ENCODE measurements around the gene C1QTNF1. TPM values are rescaled to one million over a fixed set of nuclear protein-coding genes. Genes with fewer than 3 reads are reported as not detected.

The C1QTNF1 gene
- total RNA-seq, 1 experiment from 2014 or later: 4.0 TPM

GRCh38 chr17:78990349-78991016, 33.5 kb upstream of the C1QTNF1 start:
- DNase-seq (ENCODE audit: low read depth, low spot score): no peak
- no peak overlapping the region for H3K27ac ChIP-seq (ENCODE audit: low read depth, low read length)
- H3K4me2 ChIP-seq (ENCODE audit: low read length): no peak overlapping the region
- no peaks in the 10 kb centered on the region for H3K9me2 ChIP-seq (ENCODE audit: insufficient read depth)
- H3K79me2 ChIP-seq (ENCODE audit: insufficient read depth, low read length): peaks cover 22% of the 10 kb centered on the region
- peaks cover 25 to 51% of the 10 kb centered on the region in 2 experiments; a peak in 3 of 4 replicates for H3K36me3 ChIP-seq (ENCODE audit: control insufficient read depth in 1 of 2, insufficient read depth in 2 of 2, low read length in 2 of 2)
- RAD21 ChIA-PET (ENCODE audit: low non-redundant PET in 1 of 2, low total read pairs in 2 of 2, uncharacterized antibody in 2 of 2, unreplicated experiment in 2 of 2): no interaction called here
- no peak overlapping the region for H2AFZ ChIP-seq (ENCODE audit: low read depth, low read length, poor library complexity, severe bottlenecking)
- peaks cover 15 to 28% of the 10 kb centered on the region in 2 experiments for H3K4me1 ChIP-seq (ENCODE audit: control insufficient read depth in 1 of 2, insufficient read depth in 2 of 2, low read length in 2 of 2)
- H3K9ac ChIP-seq (ENCODE audit: low read length): no peak overlapping the region
- POLR2A ChIA-PET: no interaction called here
- BruUV-seq (replicated peaks): no TSS peak
- no peaks in the 10 kb centered on the region for H3K27me3 ChIP-seq (ENCODE audit: insufficient read depth, low read length)
- no peaks in the 10 kb centered on the region for H3K9me3 ChIP-seq (ENCODE audit: control insufficient read depth in 1 of 2, insufficient read depth in 1 of 2, low read depth in 1 of 2, low read length in 2 of 2)
- ATAC-seq: no peak
- H4K20me1 ChIP-seq (ENCODE audit: insufficient read depth): no peaks in the 10 kb centered on the region; the same call in 1 of the 2 replicates
- no peak overlapping the region for H3K4me3 ChIP-seq (replicated peaks in 1 of 2; ENCODE audit: low read depth in 1 of 2, low read length in 2 of 2)
- no peak for TF ChIP-seq ELF1 (IDR thresholded peaks at IDR 0.05; ENCODE audit: borderline replicate concordance, low read depth)
- no peak for TF ChIP-seq CEBPB (IDR thresholded peaks at IDR 0.05; ENCODE audit: low read depth)
- TF ChIP-seq ATF3 (IDR thresholded peaks at IDR 0.05): no peak
- TF ChIP-seq EZH2phosphoT487 (IDR thresholded peaks at IDR 0.05; ENCODE audit: borderline replicate concordance): no peak
- no peak for TF ChIP-seq POLR2A (IDR thresholded peaks at IDR 0.05; ENCODE audit: borderline replicate concordance, extremely low read depth, insufficient read depth, insufficient read length)
- no peak for TF ChIP-seq CBX3 (IDR thresholded peaks at IDR 0.05; ENCODE audit: low read depth)
- TF ChIP-seq ZFX (IDR thresholded peaks at IDR 0.05): no peak
- no peak for TF ChIP-seq FOSL1 (IDR thresholded peaks at IDR 0.05; ENCODE audit: low read depth)
- TF ChIP-seq SRF (IDR thresholded peaks at IDR 0.05; ENCODE audit: low read depth): no peak
- no peak for TF ChIP-seq POLR2AphosphoS5 (IDR thresholded peaks at IDR 0.05; ENCODE audit: low read depth, low read length)
- no peak for TF ChIP-seq TCF7L2 (IDR thresholded peaks at IDR 0.05; ENCODE audit: borderline replicate concordance, extremely low read depth, insufficient read depth, insufficient read length)
- intact Hi-C loops (cut with micrococcal nuclease): no loop called here
- CTCF ChIA-PET: interaction anchor here (1.4 kb wide), 1 partner anchor 19 kb away, joined by 3 read pairs; the partner anchor contains the start of gene CANT1

Data from HCT116 (cell line).